Neutrophil (primary cell): ENCODE data around the gene DIPK1B.

Experiments
- H3K27ac ChIP-seq: fragments of 200-600 bp; sonication (generic); 2 replicates; pipeline ENCODE4 v1.5.1; 2016; ENCODE audit warnings: mild to moderate bottlenecking, moderate library complexity
- H3K27me3 ChIP-seq: fragments of 200-600 bp; sonication (generic); 2 replicates; pipeline ENCODE4 v1.6.0; 2016; ENCODE audit warnings: mild to moderate bottlenecking
- H3K36me3 ChIP-seq: fragments of 200-600 bp; sonication (generic); 2 replicates; pipeline ENCODE4 v1.5.1; 2017
- H3K4me1 ChIP-seq, 2 experiments: fragments of 200-600 bp in 1 of 2; sonication (generic) in 1 of 2; 1 replicate in 1 of 2; 2 replicates in 1 of 2; pipeline versions ENCODE4 v1.5.1 to v1.6.1; 2013 to 2016; ENCODE audit warnings: low read depth in 1 of 2, low read length in 1 of 2, mild to moderate bottlenecking in 1 of 2, moderate library complexity in 1 of 2; ENCODE audit not compliant: control insufficient read depth in 1 of 2, insufficient read depth in 1 of 2
- H3K4me3 ChIP-seq, 2 experiments: fragments of 200-600 bp in 1 of 2; sonication (generic) in 1 of 2; 1 replicate in 1 of 2; 2 replicates in 1 of 2; pipeline ENCODE4 v1.5.1; 2013 to 2016; ENCODE audit warnings: low read depth in 1 of 2, low read length in 1 of 2, mild to moderate bottlenecking in 1 of 2, moderate library complexity in 1 of 2
- H3K9me3 ChIP-seq: fragments of 200-600 bp; sonication (generic); 2 replicates; pipeline ENCODE4 v1.5.1; 2016
- CTCF ChIP-seq: fragments of 200-600 bp; sonication (generic); IDR thresholded peaks from 2 replicates; pipeline ENCODE4 v1.5.1; 2016; ENCODE audit warnings: antibody characterized with exemption

DIPK1B gene

GRCh38 chr9:136719195-136719880 is 7.0 kb downstream of the DIPK1B start:
- no peak for TF ChIP-seq CTCF
- H3K36me3 ChIP-seq, result peaks cover 38% of the 10 kb centered on the region
- peaks cover 16 to 21% of the 10 kb centered on the region in 2 experiments for H3K4me1 ChIP-seq
- H3K9me3 ChIP-seq, result no peaks in the 10 kb centered on the region
- peaks cover 49% of the 10 kb centered on the region for H3K27me3 ChIP-seq
- H3K27ac ChIP-seq, result no peak overlapping the region
- no peak overlapping the region for H3K4me3 ChIP-seq

- peaks cover 7 to 12% of the 10 kb centered on the region in 2 experiments for H3K4me1 ChIP-seq
- peaks cover 39% of the 10 kb centered on the region for H3K27me3 ChIP-seq
- no peak for TF ChIP-seq CTCF
- H3K36me3 ChIP-seq, result peaks cover 47% of the 10 kb centered on the region
- H3K9me3 ChIP-seq, result no peaks in the 10 kb centered on the region
- no peak overlapping the region for H3K4me3 ChIP-seq
- H3K27ac ChIP-seq, result no peak overlapping the region
Observed at GRCh38 chr9:136720251-136720897, 8.0 kb downstream of the DIPK1B start.

GRCh38 chr9:136720898-136721338 is 8.5 kb downstream of the DIPK1B start:
- H3K27ac ChIP-seq, result no peak overlapping the region
- H3K27me3 ChIP-seq, result peaks cover 35% of the 10 kb centered on the region
- H3K36me3 ChIP-seq, result peaks cover 52% of the 10 kb centered on the region
- no peak overlapping the region for H3K4me3 ChIP-seq
- H3K9me3 ChIP-seq, result no peaks in the 10 kb centered on the region
- H3K4me1 ChIP-seq, result peaks cover 8 to 13% of the 10 kb centered on the region in 2 experiments
- no peak for TF ChIP-seq CTCF

GRCh38 chr9:136721339-136722092 is 9.1 kb downstream of the DIPK1B start:
- Histone ChIP-seq H3K9me3 (no peaks in the 10 kb centered on the region), H3K27ac (no peak overlapping the region), H3K4me3 (no peak overlapping the region), H3K27me3 (peaks cover 29% of the 10 kb centered on the region), H3K4me1 (peaks cover 14 to 19% of the 10 kb centered on the region in 2 experiments), H3K36me3 (peaks cover 58% of the 10 kb centered on the region)
- TF ChIP-seq CTCF, result no peak

GRCh38 chr9:136722093-136722968 is 10.0 kb downstream of the DIPK1B start:
- Histone ChIP-seq H3K27ac (no peak overlapping the region), H3K4me3 (no peak overlapping the region), H3K4me1 (peaks cover 22 to 27% of the 10 kb centered on the region in 2 experiments), H3K36me3 (peaks cover 60% of the 10 kb centered on the region), H3K27me3 (peaks cover 21% of the 10 kb centered on the region), H3K9me3 (no peaks in the 10 kb centered on the region)
- no peak for TF ChIP-seq CTCF
